HG02642 (cell line): ENCODE measurements around the gene SREBF1.

Experiments used
- ATAC-seq: cut with Tn5 transposase; IDR thresholded peaks from one replicate; pipeline ENCODE4 v1.9.1; 2021; ENCODE audit warnings: mild to moderate bottlenecking; ENCODE audit not compliant: unreplicated experiment, poor library complexity

The SREBF1 gene

DNA sequence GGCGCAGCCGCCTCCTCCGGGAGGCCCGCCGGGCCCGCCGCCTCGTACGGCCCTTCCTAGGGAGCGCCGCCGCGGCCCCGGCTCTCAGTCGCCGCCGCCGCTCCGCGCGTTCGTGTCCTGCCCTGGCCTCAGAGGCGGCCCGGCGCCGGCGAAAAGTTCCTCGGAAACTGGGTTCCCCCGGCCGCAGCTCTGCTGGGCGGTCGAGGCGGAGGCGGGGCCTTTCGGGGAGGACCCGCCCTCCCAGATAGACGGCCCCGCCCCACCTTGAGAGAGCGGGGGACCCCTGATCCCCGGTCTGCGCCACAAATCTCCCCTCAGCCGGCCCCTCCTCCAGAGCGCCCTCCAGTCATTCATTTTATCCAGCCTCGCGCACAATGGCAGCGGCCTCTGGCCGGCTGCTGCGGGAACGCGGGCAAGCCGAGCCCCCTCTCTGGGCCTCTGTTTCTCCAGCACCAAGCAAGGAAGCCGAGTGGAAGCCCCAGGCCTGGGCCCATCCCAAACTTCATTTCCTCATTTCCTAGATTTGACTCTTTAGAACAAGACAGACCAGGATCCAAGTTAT is at the start of gene SREBF1:
Gene SREBF1 (minus strand): TSS at position 169 of the 562 bp plus-strand sequence. CDS start 169 bp downstream, outside the sequence.
- ATAC-seq: peak; percentile 32

- ATAC-seq: no peak
These were observed 49.4 kb upstream of the SREBF1 start for GRCh38 chr17:17886226-17886625.

GRCh38 chr17:17884391-17885357 is 47.9 kb upstream of the SREBF1 start:
- no peak for ATAC-seq

- no peak for ATAC-seq
These were observed 47.0 kb upstream of the SREBF1 start for GRCh38 chr17:17883801-17884200.

- no peak for ATAC-seq
These were observed 45.3 kb upstream of the SREBF1 start for GRCh38 chr17:17882082-17882581.

DNA sequence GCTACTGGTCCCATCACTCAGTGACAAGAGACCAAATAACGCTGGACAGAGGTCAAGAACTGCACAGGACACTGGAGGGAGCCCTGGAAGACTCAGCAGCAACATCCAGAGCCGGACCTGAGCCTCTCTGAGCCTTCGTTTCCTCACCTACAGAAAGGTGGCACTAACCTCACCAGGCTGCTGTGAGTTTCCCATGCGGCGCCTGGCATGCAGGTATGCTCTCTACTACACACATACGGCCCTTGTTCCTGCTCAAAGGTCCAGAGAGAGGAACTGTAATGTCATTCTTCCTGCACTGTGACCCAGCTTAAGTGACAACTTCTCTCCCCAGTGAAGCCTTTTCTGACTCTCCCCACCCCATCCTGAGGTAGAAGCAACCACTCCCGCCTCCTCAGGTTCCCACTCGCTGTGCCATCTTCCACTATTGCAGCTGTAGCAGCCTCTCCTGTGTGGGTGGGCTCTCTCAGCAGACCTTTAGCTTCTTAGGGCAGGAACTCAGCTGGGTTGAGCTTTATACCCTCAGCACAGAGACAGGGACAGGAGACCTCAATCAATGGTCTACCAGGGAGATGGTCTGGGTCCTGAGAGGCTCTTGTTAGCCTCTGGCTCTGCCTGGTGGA is 43.9 kb upstream of the SREBF1 start:
- ATAC-seq: no peak

DNA sequence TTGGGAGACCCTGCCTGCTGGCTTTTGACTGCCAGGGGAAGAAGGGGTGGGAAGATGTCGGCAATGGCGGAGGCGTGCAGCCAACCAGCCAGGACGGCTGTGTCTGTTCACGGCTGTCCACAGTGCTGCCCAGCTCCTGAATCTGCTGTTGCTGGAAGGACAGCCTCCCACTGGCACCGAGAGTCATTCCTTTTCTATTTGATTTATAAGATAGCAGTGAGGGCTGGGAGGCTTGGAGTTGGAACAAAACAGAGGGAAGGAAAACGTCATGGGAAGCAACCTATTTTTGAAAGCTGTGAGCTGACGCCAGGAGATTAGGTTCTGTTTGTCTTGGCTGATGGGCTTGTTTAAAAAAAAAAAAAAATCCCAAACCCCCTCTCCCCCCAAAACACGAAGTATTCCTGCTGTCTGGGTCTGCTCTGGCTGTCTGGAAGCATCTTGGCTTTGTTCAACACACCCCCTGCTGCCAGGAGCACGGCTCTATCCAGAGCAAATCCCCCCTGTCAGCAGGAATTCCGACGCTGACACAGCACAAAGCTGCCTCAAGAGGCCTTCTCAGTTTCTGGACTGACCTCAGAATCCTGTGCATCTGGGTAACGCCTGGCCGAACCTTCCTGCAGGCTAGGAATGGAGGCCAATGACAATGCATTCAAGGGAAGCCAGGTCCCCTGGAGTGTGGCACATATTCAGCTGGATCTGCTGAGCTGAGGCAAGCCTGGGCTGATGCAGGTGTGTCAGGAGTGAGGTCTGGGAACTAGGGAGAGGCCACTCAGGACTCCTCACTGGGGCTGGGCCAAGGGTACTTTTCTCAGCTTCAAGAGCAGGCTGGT is 41.0 kb upstream of the SREBF1 start:
- ATAC-seq: no peak

DNA sequence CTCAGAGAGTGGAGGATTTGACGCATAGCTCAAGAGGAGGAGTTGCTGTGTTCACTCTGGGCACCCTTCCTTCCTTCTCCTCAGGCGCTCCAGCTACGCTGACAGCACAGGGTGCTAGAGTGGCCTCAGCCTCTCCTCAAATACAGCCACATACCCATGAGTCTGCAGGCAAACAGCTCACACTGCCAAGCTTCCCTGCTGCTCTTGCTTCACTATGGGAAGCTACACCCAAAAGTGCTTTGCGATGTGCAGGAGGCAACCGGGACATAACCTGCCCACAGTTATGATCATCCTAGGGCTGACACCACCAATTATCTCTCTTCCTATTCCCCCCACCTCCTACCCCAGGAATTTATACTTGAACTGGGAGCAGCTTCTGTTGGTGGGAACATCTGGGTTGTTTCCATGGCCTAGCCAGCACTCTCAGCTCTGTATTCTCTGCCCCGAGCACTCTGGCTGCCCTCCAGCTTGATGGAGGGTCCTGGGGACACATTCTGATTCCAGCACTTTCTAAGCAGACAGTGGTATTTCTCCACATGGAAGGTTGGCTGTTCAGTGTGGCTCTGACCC is 40.3 kb upstream of the SREBF1 start:
- ATAC-seq: no peak

GRCh38 chr17:17874478-17874877 is 37.7 kb upstream of the SREBF1 start:
- ATAC-seq: no peak

DNA sequence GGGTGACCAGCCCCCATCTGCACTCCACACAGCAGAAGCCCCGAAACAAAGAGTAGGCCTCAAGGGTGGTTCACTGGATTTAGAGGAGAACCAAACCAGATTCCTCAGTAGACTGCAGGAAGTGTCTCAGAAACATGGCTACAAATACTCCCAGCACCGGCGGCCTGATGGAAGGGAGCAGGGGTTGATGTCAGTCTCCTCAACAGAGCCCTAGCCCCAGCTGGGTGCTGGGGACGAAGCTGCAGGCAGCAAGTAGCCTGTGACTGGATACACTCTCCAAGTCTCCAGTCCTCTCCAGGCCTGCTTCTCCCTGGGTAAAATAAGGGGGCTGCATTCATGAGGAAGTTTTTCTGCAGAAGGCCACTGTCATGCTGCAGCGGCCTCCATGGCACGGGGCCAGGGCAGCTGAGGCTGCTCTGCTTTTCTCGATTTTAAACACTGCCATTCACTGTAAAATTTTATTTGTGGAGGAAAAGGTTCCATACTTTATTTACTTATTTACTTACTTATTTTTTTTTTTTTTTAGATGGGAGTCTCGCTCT is 36.7 kb upstream of the SREBF1 start:
- no peak for ATAC-seq

- no peak for ATAC-seq
These were observed 36.0 kb upstream of the SREBF1 start for GRCh38 chr17:17872547-17873345.

GRCh38 chr17:17871913-17872312 is 35.1 kb upstream of the SREBF1 start:
- ATAC-seq: no peak

DNA sequence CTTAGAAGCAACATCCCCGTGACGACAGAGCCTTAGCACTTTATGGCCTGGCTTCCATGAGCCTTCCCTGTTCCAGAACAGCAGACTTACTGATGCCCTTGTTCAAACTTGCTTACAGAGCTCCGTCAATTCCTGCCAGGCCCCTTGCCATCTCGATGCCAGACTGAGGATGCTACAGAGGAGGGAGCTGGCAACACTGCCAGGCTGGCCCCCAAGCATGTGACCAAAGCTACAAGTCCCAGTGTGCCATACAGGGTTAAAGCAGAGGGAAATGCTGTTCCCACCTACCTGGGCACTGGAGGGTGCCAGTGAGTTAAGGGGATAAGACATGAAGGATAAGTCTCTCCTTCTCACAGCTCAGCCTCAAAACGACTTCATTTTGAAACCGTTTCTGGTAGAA is 33.5 kb upstream of the SREBF1 start:
- no peak for ATAC-seq

GRCh38 chr17:17868641-17869522 is 32.1 kb upstream of the SREBF1 start:
- no peak for ATAC-seq

DNA sequence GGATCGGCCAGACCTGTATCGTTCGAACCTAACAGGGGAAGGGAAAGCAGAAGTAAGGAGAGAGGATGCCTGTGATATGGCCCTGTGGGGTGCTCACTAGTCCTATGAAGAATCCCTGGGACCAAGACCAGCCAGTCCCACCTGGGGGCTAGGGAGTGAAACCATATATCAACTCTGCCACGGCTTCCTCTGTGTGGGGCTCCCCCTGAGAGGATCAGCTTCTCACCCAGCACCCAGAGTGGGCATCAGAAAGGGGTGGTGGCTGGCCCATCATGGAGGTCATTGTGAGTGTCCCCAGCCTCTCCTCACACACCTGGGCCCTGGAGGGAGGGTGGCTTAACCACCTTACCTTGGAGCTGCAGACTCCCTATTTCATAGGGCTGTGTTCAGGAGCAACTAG is 30.1 kb upstream of the SREBF1 start:
- ATAC-seq: no peak

- no peak for ATAC-seq
These were observed 29.6 kb upstream of the SREBF1 start for GRCh38 chr17:17866425-17866824.

- ATAC-seq: no peak
These were observed 28.2 kb upstream of the SREBF1 start for GRCh38 chr17:17865035-17865434.

- no peak for ATAC-seq
These were observed 24.0 kb upstream of the SREBF1 start for GRCh38 chr17:17860766-17861107.
